SW 1271 (cell line): ENCODE measurements around the gene SEC31A.

Experiments used
- DNase-seq, 2 experiments: peaks; one replicate each; lab custom pipeline; 2025; lab: John Stamatoyannopoulos, UW

SEC31A gene

GRCh38 chr4:82790060-82790660 is 100.8 kb downstream of the SEC31A start:
- no peak for DNase-seq

- DNase-seq, result no peak
Measured at GRCh38 chr4:82789025-82789776, 101.8 kb downstream of the SEC31A start.

- no peak for DNase-seq
Measured at GRCh38 chr4:82787342-82787741, 103.6 kb downstream of the SEC31A start.

- DNase-seq, result no peak
Measured at GRCh38 chr4:82786828-82787227, 104.1 kb downstream of the SEC31A start.

GRCh38 chr4:82785611-82786400 is 105.1 kb downstream of the SEC31A start:
- DNase-seq, result peak in 1 of 2 experiments; percentile 58

GRCh38 chr4:82784681-82785610 is 106.0 kb downstream of the SEC31A start:
- peak in 1 of 2 experiments; percentile 34 for DNase-seq

GRCh38 chr4:82782626-82783345 is 108.2 kb downstream of the SEC31A start:
- DNase-seq, result no peak

- DNase-seq, result no peak
Measured at GRCh38 chr4:82780752-82781231, 110.2 kb downstream of the SEC31A start.

- no peak for DNase-seq
Measured at GRCh38 chr4:82780170-82780751, 110.7 kb downstream of the SEC31A start.

- no peak for DNase-seq
Measured at GRCh38 chr4:82779032-82779431, 111.9 kb downstream of the SEC31A start.

GRCh38 chr4:82777857-82778525 is 113.0 kb downstream of the SEC31A start:
- no peak for DNase-seq

GRCh38 chr4:82776925-82777542 is 113.9 kb downstream of the SEC31A start:
- no peak for DNase-seq

- DNase-seq, result no peak
Measured at GRCh38 chr4:82775243-82775642, 115.7 kb downstream of the SEC31A start.

GRCh38 chr4:82774711-82775171 is 116.2 kb downstream of the SEC31A start:
- DNase-seq, result no peak

- DNase-seq, result no peak
Measured at GRCh38 chr4:82773057-82773456, 117.9 kb downstream of the SEC31A start.

- DNase-seq, result no peak
Measured at GRCh38 chr4:82770607-82771006, 120.3 kb downstream of the SEC31A start.
